Gastroesophageal sphincter (tissue), 4 donors: ENCODE results near the gene RPA1. TPM values are rescaled to one million over a fixed set of nuclear protein-coding genes. Genes with fewer than 3 reads are reported as not detected.

ENCODE experiments used
- ATAC-seq: fragments of 150-250 bp; one replicate; pipeline ENCODE4 v1.9.1; 2016; ENCODE audit warnings: mild to moderate bottlenecking, moderate library complexity
- H3K27ac ChIP-seq, 4 donors: fragments of 200-600 bp; sonication (generic) in 3 of 4; 1 replicate in 3 of 4; 2 replicates in 1 of 4; pipeline ENCODE4 v1.5.1; 2016 to 2019
- H3K27me3 ChIP-seq: fragments of 200-600 bp; sonication (generic); one replicate; pipeline ENCODE4 v1.5.1; 2019
- H3K36me3 ChIP-seq, 2 donors: fragments of 200-600 bp; sonication (generic); one replicate each; pipeline ENCODE4 v1.5.1; 2019; ENCODE audit warnings: control low read depth in 1 of 2
- H3K4me1 ChIP-seq, 3 donors: fragments of 200-600 bp; sonication (generic); 1 replicate in 2 of 3; 2 replicates in 1 of 3; pipeline ENCODE4 v1.5.1; 2016 to 2019; ENCODE audit warnings: control low read depth in 2 of 3
- H3K4me3 ChIP-seq, 2 donors: fragments of 200-600 bp; sonication (generic); one replicate each; pipeline ENCODE4 v1.5.1; 2019; ENCODE audit warnings: mild to moderate bottlenecking in 1 of 2, moderate library complexity in 1 of 2
- H3K9me3 ChIP-seq, 3 donors: fragments of 200-600 bp; sonication (generic); one replicate each; pipeline ENCODE4 v1.5.1; 2017 to 2019; ENCODE audit warnings: control low read depth in 2 of 3
- CTCF ChIP-seq, 4 experiments: fragments of 200-600 bp in 2 of 4; fragments of 450-650 bp in 2 of 4; sonication (generic) in 1 of 4; IDR thresholded peaks; one replicate each; pipeline ENCODE4 v1.5.1; 2017 to 2019; ENCODE audit warnings: antibody characterized with exemption in 4 of 4, mild to moderate bottlenecking in 2 of 4, moderate library complexity in 2 of 4
- EP300 ChIP-seq: sonication (generic); formaldehyde crosslinking; IDR thresholded peaks from one replicate; pipeline ENCODE4 v1.6.1; 2017; ENCODE audit warnings: antibody characterized with exemption, mild to moderate bottlenecking
- POLR2A ChIP-seq, 2 donors: fragments of 450-650 bp; IDR thresholded peaks; one replicate each; pipeline ENCODE4 v1.6.1; 2017; ENCODE audit warnings: antibody characterized with exemption in 2 of 2, mild to moderate bottlenecking in 2 of 2, moderate library complexity in 1 of 2
- POLR2AphosphoS5 ChIP-seq: sonication (generic); formaldehyde crosslinking; IDR thresholded peaks from one replicate; pipeline ENCODE4 v1.6.1; 2017; ENCODE audit warnings: antibody characterized with exemption
- WGBS, 2 donors: methylation state at CpG; one replicate each; pipeline ENCODE4 v1.1.5; 2018; ENCODE audit warnings: low coverage in 1 of 2; 5-methylcytosine and 5-hydroxymethylcytosine counted together
- total RNA-seq, 4 donors: library from RNA; depleted of rRNA; stranded (reverse); fragments of >200 nt; gene quantifications; one replicate each; pipeline ENCODE4 v1.1.0, GENCODE V29; 2016

Gene RPA1
- total RNA-seq, 4 donors from 2014 or later = 22.0 to 33.0 (median 25.2) TPM

DNA sequence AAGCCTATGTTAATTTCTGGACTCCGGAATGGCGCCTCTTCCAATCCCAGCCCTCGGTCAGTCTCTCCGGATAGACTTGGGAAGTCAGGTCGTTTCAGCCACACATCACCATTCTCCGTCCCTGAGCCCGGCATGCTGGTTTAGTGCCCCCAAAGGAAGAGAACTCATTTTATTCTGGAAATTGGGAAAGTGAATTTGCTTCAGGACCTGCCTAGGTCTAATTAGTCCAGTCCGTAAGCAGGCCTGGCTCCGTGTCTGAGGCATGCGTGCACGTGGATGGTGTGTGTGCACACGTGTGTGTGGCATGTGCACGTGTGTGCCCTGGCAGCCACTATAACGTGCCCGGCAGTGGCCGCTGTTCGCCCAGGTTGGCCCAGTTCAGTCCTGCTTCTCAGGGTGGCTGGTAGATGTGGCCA, 77.4 kb downstream of the RPA1 start:
- TF ChIP-seq POLR2AphosphoS5 = no peak
- TF ChIP-seq CTCF (IDR thresholded peaks at IDR 0.05) = no peak
- no peak for TF ChIP-seq POLR2A (IDR thresholded peaks at IDR 0.05)
- no peak for TF ChIP-seq EP300
- H3K9me3 ChIP-seq = no peaks in the 10 kb centered on the region
- ATAC-seq = no peak
- H3K36me3 ChIP-seq = no peaks in the 10 kb centered on the region
- WGBS, 2 donors = 64% methylated on average over 10 of the region's 17 CpGs; no CpG with 5 or more reads in 1 of the 2 donors
- peaks cover 74% of the 10 kb centered on the region for H3K27me3 ChIP-seq
- no peak overlapping the region for H3K4me3 ChIP-seq
- H3K4me1 ChIP-seq = peaks cover 0 to 15% (median 8%) of the 10 kb centered on the region in 3 donors
- H3K27ac ChIP-seq = no peak overlapping the region

DNA sequence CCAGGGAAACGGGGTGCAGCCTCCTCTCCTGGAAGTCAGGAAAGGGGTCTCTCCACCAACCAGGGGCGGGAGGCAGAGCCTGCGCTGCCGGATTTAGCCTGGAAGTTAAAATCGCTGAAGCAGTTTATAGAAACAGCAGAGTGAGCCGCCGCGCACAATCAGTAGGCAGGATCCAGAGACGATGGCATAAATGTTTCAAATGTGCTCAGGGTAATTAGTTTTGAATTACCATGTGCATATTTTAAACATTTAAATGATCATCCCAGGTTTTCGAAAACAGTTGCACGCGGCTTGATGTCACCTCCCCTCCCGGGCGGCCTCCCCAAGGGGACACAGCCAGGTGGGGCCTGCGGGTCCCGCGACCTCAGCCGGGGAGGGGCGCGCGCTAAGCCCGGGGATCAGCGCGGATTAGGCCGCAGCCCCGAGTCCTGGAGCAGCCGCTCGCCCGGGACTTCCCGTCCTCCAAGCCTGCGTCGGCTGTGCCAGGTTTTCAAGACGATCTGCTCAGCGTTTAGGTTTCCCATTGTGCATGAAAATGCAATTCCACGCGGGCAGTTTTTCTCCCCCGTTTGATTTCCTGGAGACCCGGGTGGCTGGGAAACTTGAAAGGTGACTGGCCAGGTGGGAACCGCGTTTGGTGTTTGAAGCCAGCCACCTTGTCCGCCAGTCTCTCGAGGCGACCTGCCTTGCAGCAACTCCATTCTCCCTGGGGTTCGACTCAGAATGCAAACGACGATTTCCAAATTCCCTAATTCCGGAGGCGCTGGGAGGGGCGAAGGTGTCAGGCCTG, 78.3 kb downstream of the RPA1 start:
- peaks cover 0 to 15% (median 8%) of the 10 kb centered on the region in 3 donors for H3K4me1 ChIP-seq
- peak; percentile 28 for ATAC-seq
- H3K9me3 ChIP-seq = no peaks in the 10 kb centered on the region
- peak overlapping the region in 1 of 2 donors; percentile 29 for H3K4me3 ChIP-seq
- 14 to 50% methylated on average over 4 to 11 of the region's 49 CpGs for WGBS, 2 donors
- H3K27me3 ChIP-seq = peaks cover 83% of the 10 kb centered on the region
- no peaks in the 10 kb centered on the region for H3K36me3 ChIP-seq
- no peak for TF ChIP-seq EP300
- TF ChIP-seq POLR2A (IDR thresholded peaks at IDR 0.05) = no peak
- no peak for TF ChIP-seq CTCF (IDR thresholded peaks at IDR 0.05)
- TF ChIP-seq POLR2AphosphoS5 = no peak
- H3K27ac ChIP-seq = no peak overlapping the region

- no peaks in the 10 kb centered on the region for H3K36me3 ChIP-seq
- H3K9me3 ChIP-seq = no peaks in the 10 kb centered on the region
- peaks cover 0 to 15% (median 8%) of the 10 kb centered on the region in 3 donors for H3K4me1 ChIP-seq
- peak overlapping the region in 1 of 2 donors; percentile 29 for H3K4me3 ChIP-seq
- peaks cover 90% of the 10 kb centered on the region for H3K27me3 ChIP-seq
- WGBS, 2 donors = 6 to 9% methylated on average over 6 of the region's 22 CpGs
- ATAC-seq = peak; percentile 84
- TF ChIP-seq EP300 (no peak), CTCF (IDR thresholded peaks at IDR 0.05) (peak in 3 of 4 experiments; percentile 77 to 79 (median 78))
- H3K27ac ChIP-seq = no peak overlapping the region
These were observed 79.0 kb downstream of the RPA1 start for GRCh38 chr17:1908699-1909309.

DNA sequence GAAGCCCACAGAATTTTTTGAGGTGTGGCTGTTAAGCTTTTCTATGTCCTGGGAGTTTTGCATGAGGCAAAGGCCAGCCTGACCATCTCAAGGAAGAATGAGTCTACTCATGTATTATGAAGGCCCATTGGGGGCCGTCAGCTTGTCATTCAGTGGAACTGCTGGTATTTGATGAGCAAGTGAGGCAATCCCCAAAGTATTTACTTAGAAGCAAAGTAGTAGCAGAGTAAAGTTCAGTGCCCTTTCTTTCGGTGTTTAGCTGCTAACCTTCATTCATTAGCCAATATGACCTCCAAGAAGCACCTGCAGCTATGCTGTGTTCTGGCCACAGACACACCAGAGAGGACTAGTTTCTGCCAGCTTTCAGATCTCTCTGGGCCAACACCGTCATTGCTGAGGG, 80.2 kb downstream of the RPA1 start:
- no peaks in the 10 kb centered on the region for H3K9me3 ChIP-seq
- 75 to 83% methylated on average over 2 of the region's 3 CpGs for WGBS, 2 donors
- no peak overlapping the region for H3K4me3 ChIP-seq
- TF ChIP-seq POLR2A (IDR thresholded peaks at IDR 0.05) (no peak), EP300 (no peak), POLR2AphosphoS5 (no peak), CTCF (IDR thresholded peaks at IDR 0.05) (no peak)
- peaks cover 0 to 15% (median 8%) of the 10 kb centered on the region in 3 donors for H3K4me1 ChIP-seq
- no peaks in the 10 kb centered on the region for H3K36me3 ChIP-seq
- peaks cover 93% of the 10 kb centered on the region for H3K27me3 ChIP-seq
- H3K27ac ChIP-seq = no peak overlapping the region
- no peak for ATAC-seq
